Liver (tissue), 3 donors: ENCODE data around the gene MAPRE3.

Experiments used
- CTCF ChIP-seq: fragments of 150-350 bp; IDR thresholded peaks from 2 replicates; pipeline ENCODE4 v1.5.1; 2017; ENCODE audit warnings: improper control_type of control experiment, low read depth, low read length; ENCODE audit not compliant: missing input control
- GABPA ChIP-seq, 2 donors: IDR thresholded peaks in 1 of 2; conservative IDR thresholded peaks in 1 of 2; 2 replicates each; pipeline ENCODE4 v1.6.1; 2016; ENCODE audit warnings: antibody characterized with exemption in 2 of 2, mild to moderate bottlenecking in 1 of 2, moderate library complexity in 1 of 2
- MAX ChIP-seq: IDR thresholded peaks from 2 replicates; pipeline ENCODE4 v1.6.1; 2016; ENCODE audit warnings: antibody characterized with exemption
- RAD21 ChIP-seq, 2 donors: IDR thresholded peaks; 2 replicates each; pipeline ENCODE4 v1.6.1; 2016; ENCODE audit warnings: antibody characterized with exemption in 2 of 2, mild to moderate bottlenecking in 2 of 2
- REST ChIP-seq: IDR thresholded peaks from 2 replicates; pipeline ENCODE4 v1.6.1; 2016; ENCODE audit warnings: antibody characterized with exemption, mild to moderate bottlenecking
- TAF1 ChIP-seq: conservative IDR thresholded peaks from 2 replicates; pipeline ENCODE4 v1.6.1; 2016; ENCODE audit warnings: antibody characterized with exemption, mild to moderate bottlenecking
- ZBTB33 ChIP-seq: IDR thresholded peaks from 2 replicates; pipeline ENCODE4 v1.6.1; 2016; ENCODE audit warnings: antibody characterized with exemption
- donor health status: healthy.
- donor health status: healthy.

- TF ChIP-seq CTCF (no peak), TAF1 (no peak), REST (no peak), ZBTB33 (no peak), RAD21 (IDR thresholded peaks at IDR 0.05) (no peak), GABPA (IDR thresholded peaks at IDR 0.05 in 1 of 2, conservative IDR thresholded peaks at IDR 0.05 in 1 of 2) (no peak), MAX (no peak)
Measured at GRCh38 chr2:27027211-27027651, 56.8 kb downstream of the MAPRE3 start.
